Upper lobe of left lung (tissue), 4 donors: ENCODE measurements around the gene PCDHA6.

Experiments used
- POLR2AphosphoS5 ChIP-seq, 2 donors: sonication (generic); formaldehyde crosslinking; IDR thresholded peaks; one replicate each; pipeline ENCODE4 v1.5.1; 2017; ENCODE audit warnings: antibody characterized with exemption in 2 of 2
- TF ChIP-seq, protein P1 (sequence below), 6 experiments: fragments of 450-650 bp in 4 of 6; fragments of 200-600 bp in 2 of 6; sonication (generic) in 2 of 6; IDR thresholded peaks; one replicate each; pipeline ENCODE4 v1.5.1; 2016 to 2019; ENCODE audit warnings: antibody characterized with exemption in 6 of 6

DNA sequence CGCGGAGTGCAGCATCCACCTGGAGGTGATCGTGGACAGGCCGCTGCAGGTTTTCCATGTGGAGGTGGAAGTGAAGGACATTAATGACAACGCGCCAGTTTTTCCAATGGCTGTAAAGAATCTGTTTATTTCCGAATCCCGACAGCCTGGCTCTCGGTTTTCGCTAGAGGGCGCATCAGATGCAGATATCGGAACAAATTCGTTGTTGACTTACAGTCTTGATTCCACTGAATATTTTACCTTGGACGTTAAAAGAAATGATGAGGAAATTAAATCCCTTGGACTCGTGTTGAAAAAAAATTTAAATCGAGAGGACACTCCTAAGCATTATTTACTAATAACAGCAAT is 26.3 kb upstream of the PCDHA6 start:
- TF ChIP-seq, protein P1, sequence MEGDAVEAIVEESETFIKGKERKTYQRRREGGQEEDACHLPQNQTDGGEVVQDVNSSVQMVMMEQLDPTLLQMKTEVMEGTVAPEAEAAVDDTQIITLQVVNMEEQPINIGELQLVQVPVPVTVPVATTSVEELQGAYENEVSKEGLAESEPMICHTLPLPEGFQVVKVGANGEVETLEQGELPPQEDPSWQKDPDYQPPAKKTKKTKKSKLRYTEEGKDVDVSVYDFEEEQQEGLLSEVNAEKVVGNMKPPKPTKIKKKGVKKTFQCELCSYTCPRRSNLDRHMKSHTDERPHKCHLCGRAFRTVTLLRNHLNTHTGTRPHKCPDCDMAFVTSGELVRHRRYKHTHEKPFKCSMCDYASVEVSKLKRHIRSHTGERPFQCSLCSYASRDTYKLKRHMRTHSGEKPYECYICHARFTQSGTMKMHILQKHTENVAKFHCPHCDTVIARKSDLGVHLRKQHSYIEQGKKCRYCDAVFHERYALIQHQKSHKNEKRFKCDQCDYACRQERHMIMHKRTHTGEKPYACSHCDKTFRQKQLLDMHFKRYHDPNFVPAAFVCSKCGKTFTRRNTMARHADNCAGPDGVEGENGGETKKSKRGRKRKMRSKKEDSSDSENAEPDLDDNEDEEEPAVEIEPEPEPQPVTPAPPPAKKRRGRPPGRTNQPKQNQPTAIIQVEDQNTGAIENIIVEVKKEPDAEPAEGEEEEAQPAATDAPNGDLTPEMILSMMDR (IDR thresholded peaks at IDR 0.05): peak in 1 of 6 experiments; percentile 17
- TF ChIP-seq POLR2AphosphoS5 (IDR thresholded peaks at IDR 0.05): no peak
